CD1c-positive myeloid dendritic cell (primary cell): ENCODE results near the gene SEPTIN3.

Experiments used
- DNase-seq: peaks from one replicate; pipeline ENCODE4 v3.0.0-alpha.2; 2016; ENCODE audit errors: extremely low spot score

Gene SEPTIN3

DNA sequence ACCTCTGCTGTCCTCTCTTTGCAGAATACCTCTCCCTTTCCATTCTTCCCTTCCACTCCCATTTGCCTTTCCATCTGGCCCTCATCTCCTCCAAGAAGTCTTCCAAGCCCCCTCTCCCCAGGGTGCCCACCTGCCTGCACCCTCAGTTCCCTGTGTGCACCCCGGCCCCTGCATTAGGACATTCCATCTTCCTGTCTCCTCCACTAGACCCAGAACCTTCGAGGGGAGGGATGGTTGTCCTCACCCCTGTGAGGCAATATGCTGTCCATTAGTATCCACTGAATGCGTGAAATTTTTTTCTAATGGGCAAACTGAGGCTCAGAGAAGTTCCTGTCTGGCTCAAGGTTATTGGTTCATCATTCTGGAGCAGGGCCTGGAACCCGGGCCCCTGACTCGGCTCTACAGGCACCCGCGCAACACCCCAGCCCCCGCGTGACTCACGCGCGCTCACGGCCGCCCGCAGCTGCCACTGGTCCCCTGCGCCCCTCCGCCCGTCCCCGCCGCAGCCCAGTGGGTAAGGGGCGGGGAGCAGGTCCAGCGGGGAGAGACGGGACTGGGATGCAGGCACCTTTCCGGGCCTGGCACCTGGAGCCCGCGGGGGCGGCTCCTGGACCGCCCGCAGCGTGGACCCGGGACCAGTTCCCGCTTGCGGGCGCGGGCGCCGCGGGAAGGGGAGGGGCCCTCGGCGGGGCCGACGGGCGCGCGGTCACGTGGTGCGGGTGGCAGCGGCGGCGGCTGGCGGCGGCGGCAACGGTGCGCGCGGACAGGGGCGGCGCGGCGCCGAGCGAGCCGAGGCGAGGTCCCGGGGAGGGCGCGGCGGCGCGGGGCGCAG, 7.0 kb downstream of the SEPTIN3 start:
- DNase-seq: peak; percentile 47

DNA sequence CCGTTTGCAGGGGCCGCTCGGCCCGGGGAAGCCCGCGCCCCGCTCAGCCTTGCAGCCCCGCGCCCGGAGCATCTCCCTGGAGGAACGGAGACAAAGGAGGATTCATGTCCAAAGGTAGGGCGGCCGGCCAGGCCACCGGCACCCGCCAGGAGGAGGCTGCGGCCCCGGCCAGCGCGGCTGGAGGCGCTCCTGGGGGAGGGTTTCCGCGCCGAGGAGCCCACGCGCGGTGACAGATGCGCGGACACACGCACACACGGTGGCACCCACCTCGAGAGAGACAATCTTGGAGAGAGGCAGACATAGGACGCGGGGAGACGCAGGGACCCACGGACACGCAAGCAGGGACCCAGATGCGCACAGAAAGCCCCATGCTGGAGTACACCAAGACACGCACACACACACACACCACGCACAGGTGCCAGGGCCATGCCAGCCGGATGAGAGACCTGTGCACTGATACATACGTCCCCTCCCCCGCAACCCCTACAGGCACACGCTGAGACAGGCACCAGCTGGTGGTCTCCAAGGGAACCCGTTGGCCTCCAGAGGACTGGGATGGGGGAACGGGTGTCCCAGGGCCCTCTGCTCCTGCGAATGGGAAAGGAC, 7.8 kb downstream of the SEPTIN3 start:
- DNase-seq: no peak

- DNase-seq: no peak
Measured at GRCh38 chr22:41978732-41979131, 9.5 kb downstream of the SEPTIN3 start.

GRCh38 chr22:41979423-41980250, 10.4 kb downstream of the SEPTIN3 start:
- no peak for DNase-seq

- DNase-seq: no peak
Measured at GRCh38 chr22:41982865-41983264, 13.6 kb downstream of the SEPTIN3 start.

GRCh38 chr22:41983513-41984405, 14.5 kb downstream of the SEPTIN3 start:
- peak; percentile 54 for DNase-seq

DNA sequence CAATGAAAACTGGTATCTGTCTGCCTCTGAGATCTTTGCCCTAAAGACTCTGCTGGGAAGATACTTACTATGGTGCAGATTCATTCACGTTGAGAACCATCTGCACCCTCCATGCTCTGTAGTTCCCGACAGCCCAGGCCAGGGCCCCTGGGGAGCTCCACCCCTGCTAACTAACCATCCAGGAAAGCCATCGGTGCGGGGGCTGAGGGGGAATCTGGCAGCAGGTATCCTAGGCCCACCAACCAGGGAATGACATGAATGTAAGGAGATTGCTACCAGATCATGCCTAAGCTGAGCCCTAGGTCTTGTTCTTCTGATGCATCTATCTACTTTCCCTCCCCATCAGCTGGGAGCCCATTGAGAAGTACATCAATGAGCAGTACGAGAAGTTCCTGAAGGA, 18.0 kb downstream of the SEPTIN3 start:
- DNase-seq: no peak

DNA sequence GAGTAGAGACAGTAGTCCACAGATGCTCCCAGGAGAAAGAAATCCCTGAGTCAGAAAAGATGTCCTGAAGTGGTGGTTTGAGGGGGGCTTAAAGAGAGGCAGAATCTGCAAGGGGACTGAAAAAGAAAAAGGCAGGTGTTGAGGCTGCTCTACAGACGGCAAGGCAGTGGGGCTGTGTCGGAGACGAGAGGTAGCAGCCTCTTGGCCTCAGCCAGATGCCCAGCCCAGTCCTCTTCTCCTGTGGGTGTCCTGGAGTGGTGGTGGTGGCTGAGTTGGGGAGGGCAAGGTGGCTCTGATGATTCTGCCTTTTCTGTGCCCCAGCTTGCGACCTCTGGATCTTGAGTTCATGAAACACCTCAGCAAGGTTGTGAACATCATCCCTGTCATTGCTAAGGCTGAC, 20.0 kb downstream of the SEPTIN3 start:
- no peak for DNase-seq

GRCh38 chr22:41991111-41991510, 21.9 kb downstream of the SEPTIN3 start:
- DNase-seq: no peak

GRCh38 chr22:41992496-41992895, 23.3 kb downstream of the SEPTIN3 start:
- DNase-seq: no peak

- no peak for DNase-seq
Measured at GRCh38 chr22:41995211-41995610, 26.0 kb downstream of the SEPTIN3 start.

DNA sequence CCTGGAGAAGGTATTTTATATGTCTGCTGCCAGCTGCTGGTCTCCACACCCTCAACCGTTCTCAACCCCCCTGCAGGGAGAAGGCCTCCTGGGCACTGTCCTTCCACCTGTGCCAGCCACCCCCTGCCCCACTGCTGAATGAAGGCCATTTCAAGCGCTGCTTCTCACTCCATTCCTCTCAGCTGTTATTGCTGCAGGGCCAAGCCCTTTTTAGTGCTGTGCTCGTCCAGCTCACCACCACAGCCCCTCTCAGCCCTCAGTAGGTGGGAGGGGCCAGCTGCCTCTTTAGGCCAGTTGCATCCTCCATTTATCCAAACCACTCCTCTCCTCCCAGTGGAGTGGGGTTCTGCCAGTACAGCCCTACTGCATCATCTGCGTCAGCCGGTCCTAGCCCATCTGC, 27.6 kb downstream of the SEPTIN3 start:
- DNase-seq: no peak

- DNase-seq: peak; percentile 88
Measured at GRCh38 chr22:41998361-41999261, 29.4 kb downstream of the SEPTIN3 start, which contains the start of gene WBP2NL. Gene WBP2NL (plus strand): TSS chr22:41998788. CDS start chr22:41998819, 31 bp downstream.

DNA sequence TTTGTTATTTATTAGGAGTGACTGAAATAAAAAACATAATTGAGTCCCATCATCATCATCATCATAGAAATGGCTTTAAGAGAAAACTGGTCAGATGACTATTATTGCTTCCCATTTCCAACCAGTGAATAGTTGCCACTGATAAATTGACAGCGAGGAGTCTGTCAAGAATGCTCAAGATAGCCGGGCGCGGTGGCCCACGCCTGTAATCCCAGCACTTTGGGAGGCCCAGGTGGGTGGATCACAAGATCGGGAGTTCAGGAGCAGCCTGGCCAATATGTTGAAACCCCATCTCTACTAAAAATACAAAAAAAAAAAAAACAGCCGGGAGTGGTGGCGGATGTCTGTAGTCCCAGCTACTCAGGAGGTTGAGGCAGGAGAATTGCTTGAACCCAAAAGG, 31.2 kb downstream of the SEPTIN3 start:
- DNase-seq: no peak

GRCh38 chr22:42001121-42001520, 31.9 kb downstream of the SEPTIN3 start:
- no peak for DNase-seq

DNA sequence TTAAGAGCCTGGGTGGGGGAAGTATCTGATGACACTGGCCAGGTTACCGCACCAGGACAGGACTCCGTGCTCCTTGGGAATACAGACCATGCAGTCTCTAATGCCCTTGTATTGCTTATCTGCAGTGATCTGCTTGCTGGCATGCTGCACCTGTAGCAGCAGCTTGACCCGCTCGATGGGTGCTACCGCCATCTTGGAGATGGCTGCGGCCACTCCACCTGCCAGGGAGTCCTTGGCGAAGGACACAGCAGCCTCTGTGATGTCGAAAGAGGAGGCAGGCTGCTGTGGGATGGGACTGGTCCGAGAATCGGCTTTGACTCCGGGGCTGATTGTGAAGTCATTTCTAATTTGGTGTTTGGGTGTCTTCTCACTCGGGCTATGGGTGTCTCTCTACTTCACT, 32.5 kb downstream of the SEPTIN3 start:
- no peak for DNase-seq

GRCh38 chr22:42007922-42008321, 38.7 kb downstream of the SEPTIN3 start:
- DNase-seq: no peak

DNA sequence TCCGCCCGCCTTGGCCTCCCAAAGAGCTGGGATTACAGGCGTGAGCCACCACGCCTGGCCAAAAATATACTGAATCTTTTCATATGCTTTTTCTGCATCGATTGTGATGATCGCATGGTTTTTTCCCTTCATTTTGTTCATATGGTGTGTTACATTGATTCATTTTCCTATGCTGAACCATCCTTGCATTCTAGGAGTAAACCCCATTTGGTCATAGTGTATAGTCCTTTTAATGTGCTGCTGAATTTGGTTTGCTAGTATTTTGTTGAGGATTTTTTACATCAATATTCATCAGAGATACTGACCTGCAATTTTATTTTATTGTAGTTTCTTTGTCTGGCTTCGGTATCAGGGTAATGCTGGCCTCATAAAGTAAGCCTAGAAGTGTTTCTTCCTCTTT, 41.5 kb downstream of the SEPTIN3 start:
- DNase-seq: no peak

- no peak for DNase-seq
Measured at GRCh38 chr22:42013385-42013784, 44.1 kb downstream of the SEPTIN3 start.

DNA sequence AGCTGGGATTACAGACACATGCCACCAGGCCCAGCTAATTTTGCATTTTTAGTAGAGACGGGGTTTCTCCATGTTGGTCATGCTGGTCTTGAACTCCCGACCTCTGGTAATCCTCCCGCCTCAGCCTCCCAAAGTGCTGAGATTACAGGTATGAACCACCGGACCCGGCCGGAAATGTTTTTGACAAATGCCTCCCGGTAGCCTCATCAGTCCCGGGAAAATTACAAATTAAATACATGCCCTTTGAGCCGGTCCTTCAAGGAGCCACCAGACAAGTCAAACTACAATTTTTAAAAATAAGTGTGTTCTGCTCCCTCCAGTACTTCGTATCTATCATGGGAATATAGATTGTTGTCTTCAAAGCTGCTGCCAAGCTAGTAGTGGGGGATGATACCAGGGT, 46.9 kb downstream of the SEPTIN3 start:
- DNase-seq: no peak
